ENCODE data around the gene DDIT3. TPM values are rescaled to one million over a fixed set of nuclear protein-coding genes. Genes with fewer than 3 reads are reported as not detected.

Gene DDIT3
- total RNA-seq, 1 experiment from 2014 or later, result 11.3 TPM

GRCh38 chr12:57467915-57468314, 52.4 kb downstream of the DDIT3 start:
- no peak for DNase-seq (ENCODE audit: low read depth)

GRCh38 chr12:57467212-57467874, 53.0 kb downstream of the DDIT3 start:
- DNase-seq (ENCODE audit: low read depth), result no peak

Other genes with a start within 250 kb of the DDIT3 start
- 8.9 and 11.3 TPM in 2 replicates for gene R3HDM2, start 89.5 kb downstream of the DDIT3 start, total RNA-seq (2014; rRNA removed; shearing (Covaris generic))
- gene INHBC, start 85.7 kb downstream of the DDIT3 start, total RNA-seq (2014; rRNA removed; shearing (Covaris generic)), result not detected in 2 replicates
- 0.80 and 1.6 TPM in 2 replicates for gene INHBE, start 65.2 kb downstream of the DDIT3 start, total RNA-seq (2014; rRNA removed; shearing (Covaris generic))
- gene GLI1, start 60.7 kb downstream of the DDIT3 start, total RNA-seq (2014; rRNA removed; shearing (Covaris generic)), result 0.57 and 2.1 TPM in 2 replicates
- gene ARHGAP9, start 40.6 kb downstream of the DDIT3 start, total RNA-seq (2014; rRNA removed; shearing (Covaris generic)), result 0.51 TPM in 1 of 2 replicates, not detected in the other
- gene MARS1, start 32.4 kb downstream of the DDIT3 start, total RNA-seq (2014; rRNA removed; shearing (Covaris generic)), result 120 and 177 TPM in 2 replicates
- gene MBD6, start 2.3 kb upstream of the DDIT3 start, total RNA-seq (2014; rRNA removed; shearing (Covaris generic)), result 0.57 and 0.91 TPM in 2 replicates
- 108 and 118 TPM in 2 replicates for gene DCTN2, start 26.7 kb upstream of the DDIT3 start, total RNA-seq (2014; rRNA removed; shearing (Covaris generic))
- 0.69 and 1.0 TPM in 2 replicates for gene KIF5A, start 29.5 kb upstream of the DDIT3 start, total RNA-seq (2014; rRNA removed; shearing (Covaris generic))
- 35.2 and 44.9 TPM in 2 replicates for gene PIP4K2C, start 70.7 kb upstream of the DDIT3 start, total RNA-seq (2014; rRNA removed; shearing (Covaris generic))
- 12.3 and 12.7 TPM in 2 replicates for gene DTX3, start 84.3 kb upstream of the DDIT3 start, total RNA-seq (2014; rRNA removed; shearing (Covaris generic))
- 0.95 and 5.6 TPM in 2 replicates for gene ARHGEF25, start 90.9 kb upstream of the DDIT3 start, total RNA-seq (2014; rRNA removed; shearing (Covaris generic))
- gene B4GALNT1, start 112.7 kb upstream of the DDIT3 start, total RNA-seq (2014; rRNA removed; shearing (Covaris generic)), result 36.5 and 60.9 TPM in 2 replicates
- 262 and 383 TPM in 2 replicates for gene OS9, start 173.6 kb upstream of the DDIT3 start, total RNA-seq (2014; rRNA removed; shearing (Covaris generic))
- gene AGAP2, start 218.2 kb upstream of the DDIT3 start, total RNA-seq (2014; rRNA removed; shearing (Covaris generic)), result 0.03 and 0.29 TPM in 2 replicates
- 7.9 and 13.5 TPM in 2 replicates for gene TSPAN31, start 224.5 kb upstream of the DDIT3 start, total RNA-seq (2014; rRNA removed; shearing (Covaris generic))
- gene CDK4, start 231.8 kb upstream of the DDIT3 start, total RNA-seq (2014; rRNA removed; shearing (Covaris generic)), result 317 and 359 TPM in 2 replicates
- gene MARCHF9, start 234.6 kb upstream of the DDIT3 start, total RNA-seq (2014; rRNA removed; shearing (Covaris generic)), result 5.5 and 6.5 TPM in 2 replicates
- gene CYP27B1, start 246.6 kb upstream of the DDIT3 start, total RNA-seq (2014; rRNA removed; shearing (Covaris generic)), result 2.2 and 2.6 TPM in 2 replicates